ENCODE measurements around the gene TSHZ2. TPM values are rescaled to one million over a fixed set of nuclear protein-coding genes. Genes with fewer than 3 reads are reported as not detected.

The TSHZ2 gene
- total RNA-seq, 2 experiments from 2014 or later: 34.1 to 37.8 TPM

DNA sequence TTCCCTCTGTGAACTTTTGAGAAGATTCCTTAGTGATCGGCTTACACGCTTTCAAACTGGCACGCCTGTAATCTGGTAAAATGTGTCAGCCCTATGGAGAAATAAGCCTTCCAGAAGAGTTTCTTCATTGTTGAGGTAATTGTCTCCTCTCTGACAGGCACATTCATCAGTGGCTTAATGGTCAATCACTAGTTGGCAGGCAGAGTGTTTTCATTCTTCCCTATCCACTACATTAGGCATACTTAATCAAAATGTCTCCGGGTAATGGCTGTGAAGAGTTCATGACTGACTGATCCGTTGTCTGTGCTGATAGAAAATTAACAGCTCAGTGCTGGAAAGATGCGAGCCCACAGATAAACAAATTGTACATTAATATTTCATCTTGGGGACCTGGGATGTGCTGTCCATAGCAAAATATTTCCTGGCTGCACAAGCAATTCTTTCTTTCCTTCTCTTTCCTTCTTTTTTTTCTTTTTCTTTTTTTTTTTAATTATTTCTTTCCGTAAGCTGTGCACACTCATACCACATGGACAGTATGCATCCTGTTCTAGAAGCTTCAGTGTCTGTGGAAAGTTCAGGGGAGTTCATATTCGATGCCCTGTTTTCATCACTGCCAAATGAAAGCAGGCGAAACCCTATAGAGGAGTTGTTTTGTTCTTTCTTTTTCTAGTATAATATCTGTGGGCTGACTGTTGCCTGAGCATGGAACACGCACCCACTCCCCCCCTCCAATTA, 31.4 kb downstream of the TSHZ2 start:
- no peaks in the 10 kb centered on the region for H3K27me3 Mint-ChIP-seq (ENCODE audit: low read depth)
- no peak for DNase-seq
- peaks cover 85% of the 10 kb centered on the region for H3K4me1 Mint-ChIP-seq (ENCODE audit: low read depth)
- no peaks in the 10 kb centered on the region for H3K9me3 Mint-ChIP-seq
- CTCF ChIA-PET: interaction anchor here (0.6 to 1.7 kb wide), 3 partner anchors 213 to 1100 kb away, joined by 3 to 4 read pairs (median 4); no protein-coding TSS in a partner anchor
- H3K36me3 Mint-ChIP-seq (ENCODE audit: low read depth): peaks cover 32% of the 10 kb centered on the region
- intact Hi-C loops (cut with micrococcal nuclease): no loop called here
- H3K27ac Mint-ChIP-seq: peak overlapping the region; percentile 99
- H3K4me3 Mint-ChIP-seq: no peak overlapping the region

DNA sequence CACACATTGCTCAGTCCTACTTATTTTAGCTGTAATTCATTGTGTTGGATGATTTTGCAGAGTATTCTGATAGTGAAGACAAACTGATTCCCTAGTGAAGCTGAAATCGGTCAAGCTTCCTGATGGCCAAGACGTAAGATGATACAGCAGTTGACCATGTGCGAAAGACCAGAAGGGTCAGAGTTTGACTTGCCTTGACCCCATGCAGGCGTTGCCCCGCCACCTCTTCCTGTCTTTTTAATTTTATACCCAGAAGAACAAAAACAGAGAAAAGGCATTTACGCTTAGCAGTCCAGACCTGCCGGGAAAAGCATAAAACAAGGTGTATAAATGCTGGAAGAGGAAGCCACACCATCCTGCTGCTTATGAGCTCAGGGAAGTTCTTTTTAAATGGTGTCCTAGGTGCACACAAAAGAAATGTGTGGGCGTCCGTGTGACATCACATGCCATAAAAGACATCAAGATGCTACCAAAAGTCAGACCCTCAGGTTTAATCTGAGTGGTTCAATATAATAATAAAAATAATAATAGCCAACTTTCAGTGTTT, 32.2 kb downstream of the TSHZ2 start:
- Mint-ChIP-seq H3K9me3 (no peaks in the 10 kb centered on the region), H3K4me1 (ENCODE audit: low read depth) (peaks cover 82% of the 10 kb centered on the region), H3K27me3 (ENCODE audit: low read depth) (no peaks in the 10 kb centered on the region), H3K4me3 (no peak overlapping the region), H3K27ac (peak overlapping the region; percentile 99), H3K36me3 (ENCODE audit: low read depth) (peaks cover 27% of the 10 kb centered on the region)
- no peak for DNase-seq
- intact Hi-C loops (cut with micrococcal nuclease): no loop called here
- CTCF ChIA-PET: interaction anchor here (0.6 kb wide), 1 partner anchor 1099 kb away, joined by 3 read pairs; no protein-coding TSS in a partner anchor

DNA sequence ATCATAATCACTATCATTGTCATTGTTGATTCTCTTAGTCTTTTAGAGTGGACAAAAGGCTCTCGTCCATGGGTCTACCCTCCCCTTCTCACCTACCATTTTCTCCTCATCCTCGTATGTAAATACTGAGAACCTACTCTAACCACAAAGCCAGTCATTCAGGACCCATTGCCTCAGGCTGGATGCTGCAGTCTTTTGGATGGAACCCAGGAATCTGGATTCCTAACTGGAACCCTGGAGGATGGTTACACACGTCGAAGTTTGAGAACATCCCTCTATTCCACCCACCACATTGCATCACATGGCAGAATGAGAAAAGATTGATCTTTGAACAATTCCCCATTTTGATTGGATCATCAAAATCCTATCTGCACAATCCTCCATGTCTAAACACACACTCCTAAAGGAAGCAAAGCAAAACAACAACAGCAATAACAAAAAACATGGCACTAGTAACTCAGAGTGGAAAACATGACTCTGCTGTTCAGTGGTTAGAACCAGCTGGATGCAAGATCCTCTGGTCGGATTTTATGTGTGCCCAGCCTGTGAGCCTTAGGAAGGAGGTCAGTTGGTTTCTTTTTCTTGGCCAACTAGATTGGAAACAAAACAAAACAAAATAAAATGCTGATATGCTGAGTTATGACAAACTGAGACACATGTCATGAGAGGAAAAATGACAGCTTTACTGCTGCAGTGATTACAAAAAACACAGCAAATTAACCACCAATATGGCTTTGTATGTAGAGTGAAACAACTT, 38.0 kb downstream of the TSHZ2 start:
- Mint-ChIP-seq H3K4me1 (ENCODE audit: low read depth) (peaks cover 67% of the 10 kb centered on the region), H3K36me3 (ENCODE audit: low read depth) (peaks cover 50% of the 10 kb centered on the region), H3K27me3 (ENCODE audit: low read depth) (no peaks in the 10 kb centered on the region), H3K27ac (no peak overlapping the region), H3K4me3 (no peak overlapping the region), H3K9me3 (peaks cover 18% of the 10 kb centered on the region)
- DNase-seq: no peak
- CTCF ChIA-PET: interaction anchor here (0.7 kb wide), 2 partner anchors 10 to 200 kb away, joined by 3 read pairs; no protein-coding TSS in a partner anchor
- intact Hi-C loops (cut with micrococcal nuclease): no loop called here

- Mint-ChIP-seq H3K27ac (no peak overlapping the region), H3K27me3 (ENCODE audit: low read depth) (no peaks in the 10 kb centered on the region), H3K4me3 (no peak overlapping the region), H3K4me1 (ENCODE audit: low read depth) (peaks cover 61% of the 10 kb centered on the region), H3K36me3 (ENCODE audit: low read depth) (peaks cover 59% of the 10 kb centered on the region), H3K9me3 (peaks cover 25% of the 10 kb centered on the region)
- no peak for DNase-seq
- CTCF ChIA-PET: no interaction called here
- intact Hi-C loops (cut with micrococcal nuclease): no loop called here
Observed at GRCh38 chr20:53011640-53012039, 39.5 kb downstream of the TSHZ2 start.

- H3K9me3 Mint-ChIP-seq: peaks cover 28% of the 10 kb centered on the region
- peak overlapping the region; percentile 8 for H3K27ac Mint-ChIP-seq
- peaks cover 61% of the 10 kb centered on the region for H3K4me1 Mint-ChIP-seq (ENCODE audit: low read depth)
- CTCF ChIA-PET: no interaction called here
- H3K4me3 Mint-ChIP-seq: no peak overlapping the region
- no peaks in the 10 kb centered on the region for H3K27me3 Mint-ChIP-seq (ENCODE audit: low read depth)
- intact Hi-C loops (cut with micrococcal nuclease): no loop called here
- H3K36me3 Mint-ChIP-seq (ENCODE audit: low read depth): peaks cover 64% of the 10 kb centered on the region
- DNase-seq: no peak
Observed at GRCh38 chr20:53013183-53013582, 41.0 kb downstream of the TSHZ2 start.

DNA sequence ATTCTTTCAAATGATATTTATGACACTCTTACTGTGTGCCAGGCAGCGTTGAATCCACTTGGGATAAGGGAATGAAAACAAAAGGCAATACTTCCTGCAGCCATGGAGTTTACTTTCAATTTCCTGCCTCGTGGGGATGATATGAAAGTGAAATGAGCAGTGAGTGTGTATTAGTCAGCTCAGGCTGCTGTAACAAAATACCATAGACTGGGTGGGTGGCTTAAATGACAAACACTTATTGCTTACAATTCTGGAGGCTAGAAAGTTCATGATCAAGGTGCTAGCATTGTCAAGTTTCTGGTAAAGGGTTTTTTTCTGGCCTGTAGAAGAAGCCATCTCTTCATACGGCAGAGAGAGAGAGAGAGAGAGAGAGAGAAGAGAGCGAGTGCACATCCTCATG, 41.7 kb downstream of the TSHZ2 start:
- intact Hi-C loops (cut with micrococcal nuclease): no loop called here
- H3K27ac Mint-ChIP-seq: peak overlapping the region; percentile 80
- H3K9me3 Mint-ChIP-seq: peaks cover 28% of the 10 kb centered on the region
- CTCF ChIA-PET: no interaction called here
- no peak for DNase-seq
- H3K36me3 Mint-ChIP-seq (ENCODE audit: low read depth): peaks cover 63% of the 10 kb centered on the region
- no peaks in the 10 kb centered on the region for H3K27me3 Mint-ChIP-seq (ENCODE audit: low read depth)
- peaks cover 64% of the 10 kb centered on the region for H3K4me1 Mint-ChIP-seq (ENCODE audit: low read depth)
- H3K4me3 Mint-ChIP-seq: no peak overlapping the region

GRCh38 chr20:53016071-53016470, 43.9 kb downstream of the TSHZ2 start:
- Mint-ChIP-seq H3K4me3 (no peak overlapping the region), H3K4me1 (ENCODE audit: low read depth) (peaks cover 74% of the 10 kb centered on the region), H3K27ac (peak overlapping the region; percentile 5), H3K27me3 (ENCODE audit: low read depth) (no peaks in the 10 kb centered on the region), H3K9me3 (peaks cover 28% of the 10 kb centered on the region), H3K36me3 (ENCODE audit: low read depth) (peaks cover 65% of the 10 kb centered on the region)
- CTCF ChIA-PET: no interaction called here
- intact Hi-C loops (cut with micrococcal nuclease): no loop called here
- no peak for DNase-seq

DNA sequence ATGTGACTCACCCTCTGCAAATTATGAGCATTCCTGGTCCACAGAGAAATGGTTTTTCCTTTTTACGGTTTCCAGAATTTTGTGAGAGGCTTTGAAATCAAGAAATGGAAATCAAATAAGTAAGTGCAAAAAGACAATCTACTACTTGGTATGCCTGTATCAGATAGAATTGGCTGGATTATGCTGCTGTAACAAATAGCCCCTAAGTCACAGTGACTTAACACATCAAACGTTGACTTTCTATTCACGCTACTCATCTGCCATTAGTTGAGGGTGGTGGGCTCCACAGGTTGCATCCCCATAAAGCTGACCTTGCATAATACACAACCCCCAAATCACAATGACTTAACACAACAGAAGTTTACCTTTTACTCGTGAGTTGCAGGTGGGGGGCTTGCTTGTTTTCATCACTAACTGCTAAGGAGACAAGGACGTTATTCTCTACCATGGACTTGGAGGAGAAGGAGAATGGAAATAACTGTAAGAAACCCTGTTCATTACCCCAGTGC, 44.4 kb downstream of the TSHZ2 start:
- Mint-ChIP-seq H3K9me3 (peaks cover 28% of the 10 kb centered on the region), H3K4me1 (ENCODE audit: low read depth) (peaks cover 79% of the 10 kb centered on the region), H3K27me3 (ENCODE audit: low read depth) (no peaks in the 10 kb centered on the region), H3K36me3 (ENCODE audit: low read depth) (peaks cover 68% of the 10 kb centered on the region), H3K27ac (no peak overlapping the region), H3K4me3 (no peak overlapping the region)
- intact Hi-C loops (cut with micrococcal nuclease): no loop called here
- no peak for DNase-seq
- CTCF ChIA-PET: no interaction called here

- CTCF ChIA-PET: no interaction called here
- Mint-ChIP-seq H3K4me1 (ENCODE audit: low read depth) (peaks cover 83% of the 10 kb centered on the region), H3K27ac (no peak overlapping the region), H3K27me3 (ENCODE audit: low read depth) (no peaks in the 10 kb centered on the region), H3K4me3 (no peak overlapping the region), H3K9me3 (peaks cover 28% of the 10 kb centered on the region), H3K36me3 (ENCODE audit: low read depth) (peaks cover 68% of the 10 kb centered on the region)
- intact Hi-C loops (cut with micrococcal nuclease): no loop called here
- DNase-seq: no peak
Observed at GRCh38 chr20:53017206-53017605, 45.0 kb downstream of the TSHZ2 start.

DNA sequence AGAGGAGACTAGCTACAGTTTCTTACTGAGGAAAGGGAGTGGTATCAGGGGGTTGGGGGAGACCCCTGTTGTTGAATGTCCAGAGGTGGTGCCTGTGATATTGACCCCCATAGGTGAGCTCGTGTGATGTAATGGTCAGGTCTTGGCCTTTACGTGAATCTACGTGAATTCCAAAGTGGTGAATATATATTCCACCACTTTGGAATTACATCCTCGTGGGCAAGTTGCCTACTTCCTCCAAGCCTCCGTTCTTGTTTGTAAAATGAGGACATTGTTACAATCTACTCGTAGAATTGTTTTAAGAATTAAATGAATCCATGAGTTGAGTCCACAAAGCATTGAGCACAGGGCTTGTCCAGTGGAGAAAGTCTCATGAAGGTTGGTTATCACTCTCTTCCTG, 47.3 kb downstream of the TSHZ2 start:
- Mint-ChIP-seq H3K4me3 (no peak overlapping the region), H3K36me3 (ENCODE audit: low read depth) (peaks cover 50% of the 10 kb centered on the region), H3K4me1 (ENCODE audit: low read depth) (peaks cover 85% of the 10 kb centered on the region), H3K27me3 (ENCODE audit: low read depth) (no peaks in the 10 kb centered on the region), H3K9me3 (peaks cover 17% of the 10 kb centered on the region), H3K27ac (peak overlapping the region; percentile 93)
- CTCF ChIA-PET: no interaction called here
- DNase-seq: no peak
- intact Hi-C loops (cut with micrococcal nuclease): no loop called here

- H3K27ac Mint-ChIP-seq: peak overlapping the region; percentile 93
- H3K9me3 Mint-ChIP-seq: peaks cover 10% of the 10 kb centered on the region
- no peak overlapping the region for H3K4me3 Mint-ChIP-seq
- no peak for DNase-seq
- H3K27me3 Mint-ChIP-seq (ENCODE audit: low read depth): no peaks in the 10 kb centered on the region
- intact Hi-C loops (cut with micrococcal nuclease): loop anchor here (5.0 to 10.0 kb wide), 3 partner anchors 524 to 562 kb away; no protein-coding TSS in a partner anchor
- CTCF ChIA-PET: interaction anchor here (0.7 to 1.2 kb wide), 4 partner anchors 9 to 42 kb away, joined by 3 read pairs; no protein-coding TSS in a partner anchor
- H3K36me3 Mint-ChIP-seq (ENCODE audit: low read depth): peaks cover 41% of the 10 kb centered on the region
- peaks cover 84% of the 10 kb centered on the region for H3K4me1 Mint-ChIP-seq (ENCODE audit: low read depth)
Observed at GRCh38 chr20:53020376-53020775, 48.2 kb downstream of the TSHZ2 start.

- intact Hi-C loops (cut with micrococcal nuclease): loop anchor here (5.0 to 10.0 kb wide), 3 partner anchors 524 to 561 kb away; no protein-coding TSS in a partner anchor
- no peak overlapping the region for H3K4me3 Mint-ChIP-seq
- DNase-seq: no peak
- CTCF ChIA-PET: interaction anchor here (0.7 to 1.2 kb wide), 4 partner anchors 8 to 43 kb away, joined by 3 read pairs; no protein-coding TSS in a partner anchor
- H3K27me3 Mint-ChIP-seq (ENCODE audit: low read depth): no peaks in the 10 kb centered on the region
- H3K9me3 Mint-ChIP-seq: peaks cover 10% of the 10 kb centered on the region
- peak overlapping the region; percentile 93 for H3K27ac Mint-ChIP-seq
- peaks cover 87% of the 10 kb centered on the region for H3K4me1 Mint-ChIP-seq (ENCODE audit: low read depth)
- peaks cover 40% of the 10 kb centered on the region for H3K36me3 Mint-ChIP-seq (ENCODE audit: low read depth)
Observed at GRCh38 chr20:53020834-53021233, 48.7 kb downstream of the TSHZ2 start.

All from activated naive CD4-positive, alpha-beta T cell treated with anti-CD3 and anti-CD28 coated beads for 36 hours (primary cell).